Brain pericyte (primary cell): ENCODE measurements around the gene AHI1.
"Not testable (repeated sequence)": the region's sequence is repeated elsewhere in the genome, so short reads cannot be mapped to it uniquely, and the experiment has no call there.

Experiments
- DNase-seq: peaks from one replicate; pipeline ENCODE4 v3.0.0-alpha.2; 2012; ENCODE audit warnings: low read depth, low spot score

Gene AHI1

GRCh38 chr6:135393289-135393688 is 104.3 kb downstream of the AHI1 start:
- DNase-seq: no peak

GRCh38 chr6:135390458-135390857 is 107.1 kb downstream of the AHI1 start:
- no peak for DNase-seq

- DNase-seq: no peak
These were observed 112.2 kb downstream of the AHI1 start for GRCh38 chr6:135385299-135385698.

GRCh38 chr6:135383766-135384165 is 113.8 kb downstream of the AHI1 start:
- DNase-seq: no peak

GRCh38 chr6:135383301-135383700 is 114.2 kb downstream of the AHI1 start:
- DNase-seq: no peak

GRCh38 chr6:135382182-135382628 is 115.3 kb downstream of the AHI1 start:
- no peak for DNase-seq

GRCh38 chr6:135380793-135381192 is 116.7 kb downstream of the AHI1 start:
- no peak for DNase-seq

GRCh38 chr6:135379647-135380046 is 117.9 kb downstream of the AHI1 start:
- no peak for DNase-seq

- no peak for DNase-seq
These were observed 124.8 kb downstream of the AHI1 start for GRCh38 chr6:135372758-135373157.

- DNase-seq: not testable (repeated sequence)
These were observed 133.9 kb downstream of the AHI1 start for GRCh38 chr6:135363622-135364021.

GRCh38 chr6:135362124-135362523 is 135.4 kb downstream of the AHI1 start:
- DNase-seq: no peak

GRCh38 chr6:135360222-135360621 is 137.3 kb downstream of the AHI1 start:
- DNase-seq: no peak

GRCh38 chr6:135358985-135359384 is 138.6 kb downstream of the AHI1 start:
- DNase-seq: no peak

- DNase-seq: peak; percentile 60
These were observed 139.2 kb downstream of the AHI1 start for GRCh38 chr6:135358251-135358821.

GRCh38 chr6:135354407-135354806 is 143.1 kb downstream of the AHI1 start:
- no peak for DNase-seq

GRCh38 chr6:135353113-135353512 is 144.4 kb downstream of the AHI1 start:
- no peak for DNase-seq

- DNase-seq: no peak
These were observed 145.9 kb downstream of the AHI1 start for GRCh38 chr6:135351635-135352034.

GRCh38 chr6:135347887-135348286 is 149.7 kb downstream of the AHI1 start:
- no peak for DNase-seq

- DNase-seq: no peak
These were observed 150.8 kb downstream of the AHI1 start for GRCh38 chr6:135346747-135347146.

GRCh38 chr6:135344526-135344925 is 153.0 kb downstream of the AHI1 start:
- no peak for DNase-seq

GRCh38 chr6:135339920-135340319 is 157.6 kb downstream of the AHI1 start:
- not testable (repeated sequence) for DNase-seq

GRCh38 chr6:135334169-135334568 is 163.4 kb downstream of the AHI1 start:
- DNase-seq: no peak

- DNase-seq: no peak
These were observed 166.5 kb downstream of the AHI1 start for GRCh38 chr6:135331002-135331401.
